ENCODE measurements around the gene KIF23. TPM values are rescaled to one million over a fixed set of nuclear protein-coding genes. Genes with fewer than 3 reads are reported as not detected.

Gene KIF23
- total and polyA plus RNA-seq, 2 of the 4 experiments (the other 2 are of a cell fraction), result 37.7 to 56.1 TPM

DNA sequence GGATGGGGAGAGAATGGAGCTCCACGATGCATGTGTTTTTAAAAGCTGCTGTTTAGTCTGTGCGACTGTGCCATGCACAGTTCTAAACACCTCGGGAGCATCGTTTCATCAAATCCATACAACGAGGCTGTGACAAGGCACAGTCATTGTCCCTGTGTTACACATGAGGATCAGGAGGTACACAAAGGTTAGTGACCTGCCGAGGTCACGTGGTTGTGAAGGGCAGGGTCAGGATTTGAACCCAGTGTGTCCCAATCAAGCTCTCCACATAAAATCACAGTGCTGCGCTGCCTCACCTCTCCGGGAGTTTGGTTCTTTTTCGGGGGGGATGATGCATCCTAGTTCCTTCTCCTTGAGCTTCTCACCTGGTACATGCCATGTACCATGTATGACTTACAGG is 18.7 kb upstream of the KIF23 start (continued):
- no peak for TF ChIP-seq USF2 (IDR thresholded peaks at IDR 0.05; ENCODE audit: low read depth, low read length)
- TF ChIP-seq, protein P1, sequence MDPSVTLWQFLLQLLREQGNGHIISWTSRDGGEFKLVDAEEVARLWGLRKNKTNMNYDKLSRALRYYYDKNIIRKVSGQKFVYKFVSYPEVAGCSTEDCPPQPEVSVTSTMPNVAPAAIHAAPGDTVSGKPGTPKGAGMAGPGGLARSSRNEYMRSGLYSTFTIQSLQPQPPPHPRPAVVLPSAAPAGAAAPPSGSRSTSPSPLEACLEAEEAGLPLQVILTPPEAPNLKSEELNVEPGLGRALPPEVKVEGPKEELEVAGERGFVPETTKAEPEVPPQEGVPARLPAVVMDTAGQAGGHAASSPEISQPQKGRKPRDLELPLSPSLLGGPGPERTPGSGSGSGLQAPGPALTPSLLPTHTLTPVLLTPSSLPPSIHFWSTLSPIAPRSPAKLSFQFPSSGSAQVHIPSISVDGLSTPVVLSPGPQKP (IDR thresholded peaks at IDR 0.05; ENCODE audit: borderline replicate concordance, low read depth, low read length), result no peak

DNA sequence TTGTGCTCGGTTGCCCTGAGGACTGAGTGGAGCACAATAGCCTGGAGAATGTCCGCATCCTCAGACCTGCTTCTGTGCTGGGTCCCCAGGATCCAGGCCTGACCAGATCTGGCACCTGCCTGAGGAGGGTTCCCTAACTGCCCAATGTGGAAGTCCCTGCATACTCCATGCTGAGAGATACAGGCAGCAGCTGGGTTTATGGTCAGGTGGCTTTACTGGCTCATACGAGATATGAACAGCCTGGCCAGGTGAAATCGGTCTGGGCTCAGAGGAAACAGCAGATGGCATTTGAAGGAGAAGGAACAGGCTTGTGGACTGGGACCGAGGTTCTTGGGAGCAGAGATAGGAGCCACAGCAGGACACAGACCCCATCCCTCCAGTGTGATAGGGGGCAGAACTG is 18.2 kb upstream of the KIF23 start:
- Histone ChIP-seq H3K4me1 (ENCODE audit: control insufficient read depth, insufficient read depth, low read length) (peaks cover 11% of the 10 kb centered on the region), H4K91ac (ENCODE audit: insufficient read depth, low read depth, low read length) (no peak overlapping the region), H3K14ac (replicated peaks; ENCODE audit: low read depth, low read length) (no peak overlapping the region), H2BK15ac (ENCODE audit: low read depth, low read length) (no peak overlapping the region), H3K9ac (ENCODE audit: low read depth, low read length) (no peak overlapping the region), H3K23ac (ENCODE audit: low read depth, low read length) (no peak overlapping the region), H4K5ac (ENCODE audit: low read depth, low read length) (no peak overlapping the region), H2AFZ (replicated peaks; ENCODE audit: low read length, poor library complexity) (no peak overlapping the region), H2BK120ac (ENCODE audit: low read depth, low read length) (no peak overlapping the region), H3K18ac (ENCODE audit: low read depth, low read length) (no peak overlapping the region), H2AK9ac (replicated peaks; ENCODE audit: low read depth, low read length, poor library complexity) (no peak overlapping the region), H3K36me3 (ENCODE audit: control insufficient read depth, insufficient read depth, low read length) (peaks cover 8% of the 10 kb centered on the region), H3K56ac (ENCODE audit: extremely low read depth, insufficient read depth, low read length) (no peak overlapping the region), H3K4ac (ENCODE audit: low read depth, low read length) (no peak overlapping the region), H3K27ac (ENCODE audit: insufficient read depth, low read length) (no peak overlapping the region), H4K20me1 (ENCODE audit: insufficient read depth, low read length) (peaks cover 28% of the 10 kb centered on the region), H3K27me3 (ENCODE audit: control insufficient read depth, insufficient read depth, low read length) (no peaks in the 10 kb centered on the region), H2AK5ac (ENCODE audit: low read depth, low read length) (no peak overlapping the region), H3K9me1 (ENCODE audit: insufficient read depth, low read length) (peaks cover 44% of the 10 kb centered on the region), H3K9me3 (ENCODE audit: control insufficient read depth, insufficient read depth, low read length) (no peaks in the 10 kb centered on the region), H3K79me1 (ENCODE audit: low read depth in 1 of 2, low read length in 2 of 2) (peaks cover 19 to 76% of the 10 kb centered on the region in 2 experiments; a peak in 3 of 4 replicates), H3K4me3 (ENCODE audit: insufficient read depth, low read depth, low read length) (no peak overlapping the region), H3K4me2 (ENCODE audit: low read depth, low read length) (no peak overlapping the region), H4K8ac (ENCODE audit: low read depth in 2 of 2, low read length in 2 of 2) (no peak overlapping the region), H2BK5ac (ENCODE audit: low read depth, low read length, poor library complexity, severe bottlenecking) (no peak overlapping the region), H2BK20ac (ENCODE audit: low read depth, low read length) (no peak overlapping the region; the same call in 1 of the 2 replicates)
- WGBS, 2 experiments (ENCODE audit: extremely low coverage in 2 of 2, insufficient read length in 1 of 2), result 100% methylated on average over 1 of the region's 5 CpGs; no CpG with 5 or more reads in 1 of the 2 experiments
- no peak for DNase-seq
- dilution Hi-C loops (cut with HindIII; ENCODE audit: low sequenced_read_pairs, unreplicated experiment), result no loop called here
- ATAC-seq (ENCODE audit: low read depth), result no peak
- BruUV-seq (replicated peaks), result no TSS peak
- intact Hi-C loops (cut with micrococcal nuclease), result no loop called here
- in situ Hi-C loops (cut with MboI; ENCODE audit: low sequenced_read_pairs), result loop anchor here (5.0 kb wide), 1 partner anchor 334 kb away; no protein-coding TSS in a partner anchor
- ChIA-PET POLR2A (ENCODE audit: unreplicated experiment) (no interaction called here), CTCF (no interaction called here)
- no peak for TF ChIP-seq RAD21 (IDR thresholded peaks at IDR 0.05; ENCODE audit: low read length)
- no peak for TF ChIP-seq POLR2A (IDR thresholded peaks at IDR 0.05; ENCODE audit: low read depth, low read length)
- no peak for TF ChIP-seq MXI1 (IDR thresholded peaks at IDR 0.05; ENCODE audit: borderline replicate concordance, low read depth, low read length)
- TF ChIP-seq, protein P1 (IDR thresholded peaks at IDR 0.05; ENCODE audit: borderline replicate concordance, low read depth, low read length), result no peak
- TF ChIP-seq FOS (IDR thresholded peaks at IDR 0.05; ENCODE audit: low read depth, low read length), result no peak
- TF ChIP-seq NFE2L2 (IDR thresholded peaks at IDR 0.05; ENCODE audit: low read depth, low read length), result no peak
- no peak for TF ChIP-seq CEBPB (IDR thresholded peaks at IDR 0.05; ENCODE audit: low read depth, low read length)
- TF ChIP-seq USF2 (IDR thresholded peaks at IDR 0.05; ENCODE audit: low read depth, low read length), result no peak
- TF ChIP-seq MAFK (IDR thresholded peaks at IDR 0.05; ENCODE audit: low read depth, low read length), result no peak
- TF ChIP-seq MAZ (IDR thresholded peaks at IDR 0.05; ENCODE audit: borderline replicate concordance, low read depth, low read length), result no peak
- no peak for TF ChIP-seq RCOR1 (IDR thresholded peaks at IDR 0.05; ENCODE audit: insufficient replicate concordance, low read length)
- no peak for TF ChIP-seq RFX5 (IDR thresholded peaks at IDR 0.05; ENCODE audit: low read depth, low read length)

Measured in IMR-90 (cell line).